Muscle of leg (tissue), 11 donors: ENCODE results near the gene CXCR2. TPM values are rescaled to one million over a fixed set of nuclear protein-coding genes. Genes with fewer than 3 reads are reported as not detected.
"Not testable (repeated sequence)": the region's sequence is repeated elsewhere in the genome, so short reads cannot be mapped to it uniquely, and the experiment has no call there.

Experiments
- DNase-seq: peaks from one replicate; pipeline ENCODE4 v3.0.0; 2013
- H3K27ac ChIP-seq: one replicate; pipeline ENCODE4 v1.5.1; 2013; ENCODE audit warnings: mild to moderate bottlenecking, low read length, control low read depth
- H3K27me3 ChIP-seq: one replicate; pipeline ENCODE4 v1.6.1; 2013; ENCODE audit warnings: low read length; ENCODE audit not compliant: control insufficient read depth, insufficient read depth
- H3K36me3 ChIP-seq: one replicate; pipeline ENCODE4 v1.6.1; 2013; ENCODE audit warnings: low read length; ENCODE audit not compliant: control insufficient read depth, insufficient read depth
- H3K4me1 ChIP-seq: one replicate; pipeline ENCODE4 v1.6.1; 2013; ENCODE audit warnings: low read length; ENCODE audit not compliant: control insufficient read depth, insufficient read depth
- H3K4me3 ChIP-seq: one replicate; pipeline ENCODE4 v1.5.1; 2013; ENCODE audit warnings: low read length, control low read depth
- H3K9me3 ChIP-seq: replicated peaks from 2 replicates; pipeline ENCODE4 v1.6.1; 2013; ENCODE audit warnings: low read depth, low read length; ENCODE audit not compliant: control insufficient read depth
- WGBS: methylation state at CpG from one replicate; pipeline ENCODE4 v1.1.5; 2013; ENCODE audit warnings: missing lambda C conversion rate; ENCODE audit not compliant: insufficient coverage; 5-methylcytosine and 5-hydroxymethylcytosine counted together
- polyA plus RNA-seq, 8 donors: library from polyadenylated mRNA; unstranded; fragments of 120-200 nt; gene quantifications; one replicate each; pipeline versions ENCODE4 v1.2.1 to v1.2.3, GENCODE V29; 2013; ENCODE audit warnings: inconsistent platforms in 1 of 8, low replicate concordance in 1 of 8; ENCODE audit not compliant: insufficient read length in 8 of 8, insufficient read depth in 1 of 8
- total RNA-seq: library from RNA; stranded (reverse); fragments of 120-200 nt; gene quantifications from one replicate; pipeline ENCODE4 v1.2.4, GENCODE V29; 2013

CXCR2 gene
- total and polyA plus RNA-seq, 9 donors: 0.04 to 0.83 (median 0.25) TPM

GRCh38 chr2:218152777-218153176, 26.9 kb downstream of the CXCR2 start:
- H3K36me3 ChIP-seq: no peaks in the 10 kb centered on the region
- H3K4me3 ChIP-seq: no peak overlapping the region
- H3K27me3 ChIP-seq: peaks cover 3% of the 10 kb centered on the region
- no peak overlapping the region for H3K27ac ChIP-seq
- DNase-seq: no peak
- no peaks in the 10 kb centered on the region for H3K9me3 ChIP-seq
- no peaks in the 10 kb centered on the region for H3K4me1 ChIP-seq
- WGBS: 38% methylated on average over 1 of the region's 1 CpG

GRCh38 chr2:218155953-218156479, 30.2 kb downstream of the CXCR2 start:
- 50% methylated on average over 2 of the region's 7 CpGs for WGBS
- no peaks in the 10 kb centered on the region for H3K36me3 ChIP-seq
- no peak overlapping the region for H3K4me3 ChIP-seq
- H3K4me1 ChIP-seq: no peaks in the 10 kb centered on the region
- no peak overlapping the region for H3K27ac ChIP-seq
- no peaks in the 10 kb centered on the region for H3K27me3 ChIP-seq
- H3K9me3 ChIP-seq: no peaks in the 10 kb centered on the region
- no peak for DNase-seq

- Histone ChIP-seq H3K27ac (no peak overlapping the region), H3K27me3 (peaks cover 9% of the 10 kb centered on the region), H3K4me3 (no peak overlapping the region), H3K9me3 (no peaks in the 10 kb centered on the region), H3K4me1 (no peaks in the 10 kb centered on the region), H3K36me3 (no peaks in the 10 kb centered on the region)
- WGBS: 80% methylated on average over 1 of the region's 2 CpGs
- DNase-seq: no peak
Observed at GRCh38 chr2:218161644-218162043, 35.8 kb downstream of the CXCR2 start.

GRCh38 chr2:218162814-218163213, 37.0 kb downstream of the CXCR2 start:
- Histone ChIP-seq H3K36me3 (no peaks in the 10 kb centered on the region), H3K27me3 (peaks cover 11% of the 10 kb centered on the region), H3K27ac (no peak overlapping the region), H3K9me3 (no peaks in the 10 kb centered on the region), H3K4me1 (no peaks in the 10 kb centered on the region), H3K4me3 (no peak overlapping the region)
- DNase-seq: no peak
- 67% methylated on average over 1 of the region's 1 CpG for WGBS

GRCh38 chr2:218166791-218167190, 41.0 kb downstream of the CXCR2 start, which contains the start of gene CXCR1:
Gene CXCR1 (minus strand): TSS chr2:218166962. CDS start chr2:218165211, 1,751 bp downstream.
- H3K4me3 ChIP-seq: no peak within 1 kb of the TSS
- no peaks in the 10 kb centered on the region for H3K36me3 ChIP-seq
- H3K27ac ChIP-seq: no peak within 1 kb of the TSS
- no peak for DNase-seq
- H3K4me1 ChIP-seq: no peaks in the 10 kb centered on the region
- no CpG with 5 or more reads among the region's 3 CpGs for WGBS
- no peaks in the 10 kb centered on the region for H3K9me3 ChIP-seq
- peaks cover 11% of the 10 kb centered on the region for H3K27me3 ChIP-seq

- Histone ChIP-seq H3K27ac (no peak overlapping the region), H3K27me3 (peaks cover 11% of the 10 kb centered on the region), H3K4me1 (no peaks in the 10 kb centered on the region), H3K36me3 (no peaks in the 10 kb centered on the region), H3K4me3 (no peak overlapping the region), H3K9me3 (no peaks in the 10 kb centered on the region)
- DNase-seq: no peak
- WGBS: 100% methylated on average over 1 of the region's 1 CpG
Observed at GRCh38 chr2:218168016-218168415, 42.2 kb downstream of the CXCR2 start.

- Histone ChIP-seq H3K4me1 (no peaks in the 10 kb centered on the region), H3K4me3 (no peak overlapping the region), H3K27ac (no peak overlapping the region), H3K36me3 (no peaks in the 10 kb centered on the region), H3K9me3 (no peaks in the 10 kb centered on the region), H3K27me3 (peaks cover 8% of the 10 kb centered on the region)
- peak; percentile 57 for DNase-seq
- 100% methylated on average over 1 of the region's 9 CpGs for WGBS
Observed at GRCh38 chr2:218168635-218169462, 43.0 kb downstream of the CXCR2 start.

GRCh38 chr2:218169757-218170546, 44.1 kb downstream of the CXCR2 start:
- DNase-seq: no peak
- H3K4me1 ChIP-seq: no peaks in the 10 kb centered on the region
- H3K27me3 ChIP-seq: peaks cover 4% of the 10 kb centered on the region
- no peaks in the 10 kb centered on the region for H3K9me3 ChIP-seq
- H3K36me3 ChIP-seq: no peaks in the 10 kb centered on the region
- no peak overlapping the region for H3K4me3 ChIP-seq
- no peak overlapping the region for H3K27ac ChIP-seq
- no CpG with 5 or more reads among the region's 5 CpGs for WGBS

GRCh38 chr2:218171744-218172143, 45.9 kb downstream of the CXCR2 start:
- not testable (repeated sequence) for H3K36me3 ChIP-seq, DNase-seq, H3K4me1 ChIP-seq, H3K9me3 ChIP-seq, H3K4me3 ChIP-seq, H3K27ac ChIP-seq, H3K27me3 ChIP-seq
- WGBS: 20% methylated on average over 1 of the region's 3 CpGs

- WGBS: 36% methylated on average over 2 of the region's 2 CpGs
- no peaks in the 10 kb centered on the region for H3K9me3 ChIP-seq
- H3K4me3 ChIP-seq: no peak overlapping the region
- DNase-seq: no peak
- no peaks in the 10 kb centered on the region for H3K4me1 ChIP-seq
- H3K36me3 ChIP-seq: no peaks in the 10 kb centered on the region
- no peak overlapping the region for H3K27ac ChIP-seq
- H3K27me3 ChIP-seq: no peaks in the 10 kb centered on the region
Observed at GRCh38 chr2:218172845-218173244, 47.0 kb downstream of the CXCR2 start.
